Kidney glomerular epithelial cell (primary cell): ENCODE results near the gene SNAP47.

Experiments
- DNase-seq: peaks from one replicate; lab custom pipeline; 2025; lab: John Stamatoyannopoulos, UW

The SNAP47 gene

DNA sequence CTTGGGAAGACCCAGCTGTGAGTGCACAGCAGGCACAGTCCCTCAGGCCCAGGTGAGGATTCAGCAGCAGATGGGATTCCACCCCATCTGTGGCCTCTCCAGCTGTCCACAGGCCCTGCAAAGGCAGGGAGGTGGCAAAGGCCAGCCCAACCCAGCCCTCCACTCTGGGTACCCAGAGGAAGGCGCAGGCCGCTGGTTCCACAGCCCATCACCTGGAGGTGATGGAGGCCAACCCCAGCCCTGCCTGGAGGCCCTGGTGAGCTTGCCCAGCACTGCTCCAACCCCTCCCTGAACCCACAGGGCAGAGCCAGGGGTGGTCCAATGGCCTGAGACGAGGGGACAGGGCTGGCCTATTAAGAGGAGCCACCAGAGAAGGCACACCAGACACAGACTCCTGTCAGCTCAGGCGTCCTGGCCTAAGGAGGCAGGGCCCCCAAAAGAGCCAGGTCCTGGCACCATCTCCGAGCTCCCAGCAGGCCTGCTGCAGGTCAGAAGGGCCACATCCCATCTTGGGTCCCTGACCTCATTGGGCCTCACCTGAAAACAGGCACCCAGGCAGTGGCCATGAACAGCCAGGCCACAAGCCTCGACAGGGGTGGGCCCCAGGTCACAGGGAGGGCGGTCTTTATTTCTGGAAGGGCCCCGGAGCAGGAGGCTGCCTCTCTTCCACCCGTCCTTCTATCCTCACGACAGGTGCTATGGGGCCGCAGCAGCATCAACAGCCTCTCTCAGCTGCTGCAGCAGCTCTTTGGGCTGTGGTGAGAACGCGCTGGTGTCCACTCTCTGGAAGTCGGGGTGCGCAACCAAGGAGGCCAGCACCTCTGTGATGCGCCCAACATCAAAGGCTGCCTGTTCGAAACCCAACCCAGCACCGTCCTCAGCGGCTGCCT, 3.3 kb upstream of the SNAP47 start:
- DNase-seq, result no peak

DNA sequence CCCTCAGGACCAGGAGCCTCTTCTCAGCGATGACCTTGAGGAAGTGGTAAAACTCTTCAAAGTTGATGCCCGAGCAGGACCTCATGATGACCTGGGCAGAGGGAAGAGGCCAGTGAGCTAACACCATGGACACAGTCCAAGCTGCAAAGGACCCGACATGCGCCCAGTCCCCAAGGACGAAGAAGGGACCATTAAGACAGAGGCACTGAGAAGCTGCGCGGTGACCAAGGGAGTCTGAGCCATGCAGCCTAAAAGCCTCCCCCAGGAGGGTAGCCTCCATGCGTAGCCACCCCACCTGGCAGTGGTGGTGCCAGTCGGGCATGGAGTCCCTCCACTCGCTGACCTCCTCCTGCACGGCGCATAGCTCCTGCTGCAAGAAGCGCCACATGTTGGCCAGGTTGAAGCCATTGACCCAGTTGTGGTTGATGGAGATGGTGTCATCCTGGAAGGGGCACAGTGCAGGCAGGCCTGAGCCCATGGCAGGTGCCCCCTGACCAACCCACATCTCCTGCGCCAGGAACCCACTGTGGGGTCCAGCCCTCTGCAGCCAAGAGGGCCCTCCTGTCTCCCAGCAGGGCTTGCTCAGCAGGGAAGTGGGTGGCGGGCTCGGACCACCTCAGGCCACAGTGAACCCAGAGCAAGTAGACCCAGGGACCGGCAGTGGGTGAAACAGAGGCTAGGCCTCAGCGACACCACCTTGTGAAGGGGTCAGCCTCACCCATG, 2.5 kb upstream of the SNAP47 start:
- no peak for DNase-seq

DNA sequence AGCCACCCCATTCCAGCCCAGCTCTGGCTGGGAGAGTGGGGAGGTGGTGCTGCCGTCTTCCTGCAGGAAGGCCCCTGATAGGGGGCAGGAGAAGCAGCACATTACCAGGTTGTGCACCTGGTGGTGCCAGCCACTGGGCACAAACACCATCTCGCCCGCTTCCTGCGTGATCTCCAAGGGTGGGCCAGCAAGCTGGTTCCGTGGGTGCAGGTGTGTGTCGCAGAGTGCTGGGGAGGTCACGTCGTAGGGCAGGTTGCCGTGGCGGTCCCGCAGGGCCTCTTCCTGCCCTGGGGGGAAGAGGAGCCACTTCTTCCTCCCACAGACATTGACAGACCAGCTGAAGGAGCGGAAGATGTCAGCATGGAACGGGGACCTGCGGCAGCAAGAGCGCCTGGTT, 1.9 kb upstream of the SNAP47 start:
- no peak for DNase-seq

DNA sequence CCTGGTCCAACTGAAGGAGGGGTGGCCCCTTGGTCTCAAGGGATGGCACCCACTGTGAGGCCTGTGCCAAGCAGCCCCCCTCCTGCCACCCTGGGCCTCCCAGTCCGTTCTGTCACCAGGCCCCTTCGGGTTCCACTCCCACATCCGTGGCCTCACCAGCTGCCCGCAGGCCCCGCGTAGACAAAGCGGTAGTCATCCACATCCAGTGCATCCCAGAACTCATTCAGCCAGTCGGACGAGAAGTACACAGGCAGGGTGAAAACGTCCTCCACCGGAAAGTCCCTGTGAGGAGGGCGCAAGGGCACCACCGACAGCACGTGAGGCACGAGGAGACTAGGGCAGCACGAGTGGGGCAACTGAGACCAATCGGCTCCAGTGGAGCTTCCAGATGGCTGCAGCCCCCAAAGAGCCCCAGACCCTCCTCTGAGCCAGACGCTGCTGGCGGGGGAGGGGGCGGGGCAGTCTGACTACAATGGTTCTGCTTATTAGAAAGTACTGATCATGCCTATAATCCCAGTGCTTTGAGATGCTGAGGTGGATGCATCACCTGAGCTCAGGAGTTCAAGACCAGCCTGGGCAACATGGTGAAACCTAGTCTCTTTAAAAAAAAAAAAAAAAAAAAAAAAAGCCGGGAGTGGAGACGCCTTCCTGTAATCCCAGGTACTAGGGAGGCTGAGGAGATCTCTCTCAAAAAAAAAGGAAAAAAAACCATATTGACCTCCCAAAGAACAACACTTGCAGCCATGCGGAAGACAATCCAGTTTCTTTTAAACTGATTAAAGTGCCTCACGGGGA, 1.3 kb upstream of the SNAP47 start:
- DNase-seq, result no peak

DNA sequence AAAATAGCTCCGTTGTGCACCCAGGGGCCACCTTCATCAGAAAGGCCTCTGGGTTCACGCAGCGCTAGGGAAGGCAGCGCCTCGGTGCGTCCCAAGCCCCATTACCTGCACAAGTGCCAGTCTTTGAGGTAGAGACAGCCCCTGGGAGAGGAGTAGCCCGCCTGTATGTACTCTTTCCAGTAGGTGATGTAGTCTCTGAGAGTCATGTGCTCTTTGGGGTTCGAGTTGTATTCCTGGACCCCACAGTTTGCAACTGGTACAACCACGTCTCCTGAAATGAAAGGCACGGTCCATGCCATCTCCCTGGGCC, 734 bp upstream of the SNAP47 start:
- no peak for DNase-seq

DNA sequence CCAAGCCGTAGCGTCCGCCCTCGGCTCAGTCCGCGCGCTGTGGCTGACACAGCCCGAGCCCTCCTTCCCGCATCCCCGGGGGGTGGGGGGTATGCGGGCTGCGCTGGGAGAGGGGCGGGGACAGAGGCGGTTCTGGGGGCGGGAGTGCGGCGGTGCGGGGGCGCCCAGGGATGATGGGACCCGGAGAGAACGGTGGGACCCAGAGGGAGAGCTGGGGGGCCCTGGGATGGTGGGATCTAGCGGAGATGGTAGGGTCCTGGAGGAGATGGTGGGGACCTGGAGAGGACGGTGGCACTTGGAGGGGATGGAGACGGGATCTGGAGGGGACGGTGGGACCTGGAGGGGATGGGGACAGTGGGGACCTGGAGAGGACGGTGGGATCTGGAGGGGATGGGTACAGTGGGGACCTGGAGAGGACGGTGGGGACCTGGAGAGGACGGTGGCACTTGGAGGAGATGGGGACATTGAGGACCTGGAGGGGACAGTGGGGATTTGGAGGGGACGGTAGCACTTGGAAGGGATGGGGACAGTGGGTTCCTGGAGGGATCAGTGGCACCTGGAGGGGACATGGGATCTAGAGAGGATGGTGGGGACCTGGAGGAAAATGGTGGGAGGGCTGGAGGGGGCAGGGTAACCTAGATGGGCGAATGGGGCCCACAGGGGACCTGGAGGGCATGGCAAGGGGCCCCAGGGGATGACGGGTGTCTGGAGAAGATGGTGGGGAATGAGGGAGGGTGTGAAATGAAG, 477 bp downstream of the SNAP47 start:
- DNase-seq, result no peak

DNA sequence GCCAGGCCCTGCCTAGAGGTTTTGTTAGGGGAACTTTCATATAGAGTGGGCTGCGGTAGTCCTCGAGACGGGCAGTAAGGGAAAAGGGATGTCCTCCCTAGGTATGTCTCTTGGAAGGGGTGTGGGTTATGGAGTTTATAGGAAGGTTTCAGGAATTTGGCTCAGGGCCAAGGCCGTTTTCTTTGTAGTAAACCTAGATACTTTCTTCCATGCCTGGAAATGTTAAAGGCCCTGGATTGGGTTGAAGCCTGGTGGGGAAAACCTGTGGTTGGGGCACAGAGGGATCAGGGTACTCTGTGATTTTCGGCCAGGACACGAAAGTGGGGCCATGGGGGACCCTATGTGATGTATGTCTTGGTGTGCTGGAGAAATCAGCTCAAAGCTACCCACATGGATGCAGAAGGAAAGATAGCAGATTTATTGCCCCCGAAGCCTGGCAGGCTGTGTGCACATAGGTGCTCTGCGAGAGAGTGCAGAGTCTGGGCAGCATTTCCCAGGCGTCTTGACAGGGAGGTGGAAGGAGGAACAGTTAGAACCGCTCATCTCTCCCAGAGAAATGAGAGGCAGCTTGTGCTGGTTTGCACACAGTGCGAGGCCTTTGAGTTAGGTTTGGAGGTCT, 1.7 kb downstream of the SNAP47 start:
- DNase-seq, result no peak

DNA sequence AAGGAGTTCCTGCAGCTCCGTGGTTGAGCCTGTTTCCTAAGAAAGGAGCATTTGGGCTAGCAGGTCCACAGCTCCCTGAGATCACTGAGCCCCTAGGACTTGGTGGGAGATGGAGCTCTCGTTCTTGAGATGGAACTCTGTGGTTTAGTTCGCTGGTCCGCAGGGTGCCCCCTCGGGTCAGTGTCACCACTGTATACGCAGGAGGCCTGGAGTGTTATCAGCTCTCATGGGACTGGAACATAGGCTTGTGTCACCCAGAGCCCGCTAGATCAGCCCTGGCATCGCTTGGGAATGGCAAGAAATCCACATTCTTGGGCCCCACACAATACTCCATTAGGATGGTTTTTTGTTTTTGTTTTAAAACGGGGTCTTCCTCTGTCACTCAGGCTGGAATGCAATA, 3.6 kb downstream of the SNAP47 start:
- no peak for DNase-seq

DNA sequence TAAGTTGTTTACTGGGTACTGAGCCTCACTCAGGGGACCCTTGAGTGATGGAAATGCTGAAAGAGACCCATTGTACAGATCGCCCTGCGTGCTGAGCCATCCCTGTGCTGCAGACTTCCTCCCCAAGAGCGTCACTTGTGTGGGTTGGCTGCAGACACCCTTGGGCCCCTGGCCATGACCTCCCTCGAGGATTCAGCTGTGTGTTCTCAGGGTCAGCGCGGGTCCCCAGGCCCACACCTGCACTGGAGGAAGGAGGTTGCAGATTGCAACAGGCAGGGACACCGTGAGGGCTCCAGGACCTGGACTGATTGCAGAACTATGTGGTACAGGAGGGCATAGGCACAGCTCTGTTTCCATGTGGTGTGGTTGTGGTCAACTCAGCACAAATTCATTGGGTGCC, 4.4 kb downstream of the SNAP47 start:
- DNase-seq, result no peak

DNA sequence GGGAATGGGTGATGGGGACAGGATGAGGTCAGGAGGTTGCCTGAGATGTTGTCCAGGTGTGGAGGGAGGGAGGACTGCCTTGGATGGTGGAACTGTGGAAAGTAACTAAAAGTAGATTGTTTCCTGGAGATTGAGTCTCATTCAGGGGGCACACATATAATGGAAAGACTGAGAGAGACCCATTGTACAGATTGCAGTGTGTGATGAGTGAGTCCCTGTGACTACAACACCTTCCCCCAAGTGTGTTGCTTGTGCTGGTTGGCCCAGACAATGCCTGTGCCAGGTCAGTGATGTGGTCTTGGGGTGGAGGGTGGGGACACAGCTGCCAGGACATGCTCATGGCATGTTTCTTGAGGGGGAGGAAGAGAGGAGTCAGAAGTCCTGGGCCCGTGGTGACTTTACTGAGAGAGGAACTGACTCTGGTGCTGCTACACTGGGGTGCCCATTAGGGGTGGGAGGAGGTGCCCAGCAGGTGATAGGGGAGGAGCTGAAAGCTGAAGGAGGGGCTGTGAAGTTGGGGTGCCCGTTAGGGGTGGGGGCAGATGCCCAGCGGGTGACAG, 5.2 kb downstream of the SNAP47 start:
- no peak for DNase-seq

DNA sequence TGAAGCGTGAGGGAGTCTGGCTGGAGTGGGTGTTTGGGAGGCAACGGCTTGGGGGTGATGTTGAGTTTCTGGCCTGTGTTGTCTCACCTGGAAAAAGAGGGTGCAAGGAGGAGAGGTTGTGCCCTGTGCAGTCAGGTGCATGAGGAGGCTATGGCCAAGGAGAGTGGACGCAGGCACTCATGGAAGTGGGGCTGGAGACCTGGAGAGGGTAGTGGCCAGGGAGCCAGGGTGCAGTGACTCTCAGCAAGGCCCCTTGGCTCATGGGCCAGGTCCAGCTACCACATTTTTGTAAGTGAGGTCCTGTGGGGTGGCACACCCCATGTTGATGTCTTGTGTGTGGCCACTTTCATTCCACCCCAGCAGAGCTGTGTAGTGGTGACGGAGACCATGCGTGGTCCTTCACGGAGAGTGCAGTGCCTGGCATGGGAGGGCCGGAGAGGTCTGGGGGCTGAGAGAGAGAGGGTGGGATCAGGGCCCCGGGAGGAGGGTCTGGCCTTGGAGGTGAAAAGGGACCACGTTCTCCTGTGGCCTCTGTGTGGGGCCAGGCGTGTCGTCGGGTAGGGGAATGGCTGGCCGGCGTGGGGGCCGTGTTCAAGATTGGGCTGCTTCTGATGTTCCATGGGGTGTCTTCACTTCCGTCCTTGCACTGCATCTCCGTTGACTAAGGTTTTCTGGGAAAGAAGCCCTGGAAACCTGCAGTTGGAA, 6.1 kb downstream of the SNAP47 start:
- DNase-seq, result no peak

DNA sequence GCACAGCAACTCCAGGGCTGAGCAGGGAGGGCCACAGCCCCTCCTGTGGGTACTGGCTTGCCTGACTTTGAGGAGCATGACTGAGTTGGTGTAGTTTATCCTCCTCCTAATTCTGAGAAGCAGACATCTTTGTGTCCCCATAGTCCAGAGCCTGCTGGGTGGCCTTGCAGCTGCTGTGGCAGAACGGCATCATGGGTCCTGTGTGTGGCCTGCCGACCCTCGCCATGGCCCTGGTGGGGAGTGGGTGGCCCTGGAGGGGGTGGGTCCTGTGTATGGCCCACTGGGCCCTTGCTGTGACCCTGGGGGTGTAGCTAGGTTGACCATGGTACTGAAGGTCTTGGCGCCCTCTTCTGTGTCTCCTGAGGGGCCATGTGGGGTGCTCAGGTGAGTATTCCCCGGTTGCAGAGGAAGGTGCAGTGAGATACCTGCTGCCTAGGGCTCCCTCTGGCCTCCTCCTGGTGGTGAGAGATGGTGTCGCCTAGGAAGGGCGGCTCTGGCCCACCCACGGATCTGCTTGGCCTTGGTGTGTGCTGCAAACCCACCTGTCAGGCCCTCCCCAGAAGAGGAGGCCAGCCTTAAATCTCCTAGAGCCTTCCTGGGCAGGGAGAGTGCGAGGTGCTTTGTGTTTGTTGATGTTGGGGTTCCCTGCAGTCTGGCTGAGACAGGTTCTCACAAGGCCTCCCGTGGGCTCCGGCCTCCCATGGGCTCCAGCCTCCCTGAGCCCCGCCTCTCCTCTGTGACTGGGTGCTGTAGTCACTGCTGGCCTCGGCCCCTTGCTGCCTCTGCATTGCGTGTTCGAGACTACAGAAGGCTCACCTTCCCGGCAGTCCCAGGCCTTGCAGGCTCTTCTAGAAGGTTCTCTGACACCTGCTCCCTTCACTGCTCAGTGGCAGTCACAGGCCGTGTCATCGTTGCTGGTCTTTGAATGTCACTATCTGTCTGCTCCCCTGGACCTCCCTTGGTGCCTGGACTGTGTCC, 7.8 kb downstream of the SNAP47 start:
- no peak for DNase-seq

DNA sequence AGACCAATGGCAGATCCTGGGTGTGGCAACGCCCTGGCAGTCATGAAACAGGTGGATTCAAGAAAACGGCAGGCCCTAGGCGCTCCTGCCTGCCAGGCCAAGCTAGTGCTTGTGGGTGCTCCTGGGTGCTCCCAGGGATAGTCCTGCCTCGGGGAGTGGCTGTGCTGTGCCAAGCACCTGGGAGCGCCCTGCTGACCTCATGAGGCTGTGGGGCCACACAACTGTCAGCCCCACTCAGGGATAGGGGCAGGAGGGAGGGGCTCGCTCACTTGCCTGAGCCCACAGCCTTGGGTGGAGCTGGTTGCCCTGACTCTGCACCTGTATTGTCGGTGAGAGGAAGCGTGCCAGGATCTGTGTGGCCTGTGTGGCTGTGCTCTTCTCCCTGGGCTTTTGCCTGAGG, 9.4 kb downstream of the SNAP47 start:
- DNase-seq, result no peak

DNA sequence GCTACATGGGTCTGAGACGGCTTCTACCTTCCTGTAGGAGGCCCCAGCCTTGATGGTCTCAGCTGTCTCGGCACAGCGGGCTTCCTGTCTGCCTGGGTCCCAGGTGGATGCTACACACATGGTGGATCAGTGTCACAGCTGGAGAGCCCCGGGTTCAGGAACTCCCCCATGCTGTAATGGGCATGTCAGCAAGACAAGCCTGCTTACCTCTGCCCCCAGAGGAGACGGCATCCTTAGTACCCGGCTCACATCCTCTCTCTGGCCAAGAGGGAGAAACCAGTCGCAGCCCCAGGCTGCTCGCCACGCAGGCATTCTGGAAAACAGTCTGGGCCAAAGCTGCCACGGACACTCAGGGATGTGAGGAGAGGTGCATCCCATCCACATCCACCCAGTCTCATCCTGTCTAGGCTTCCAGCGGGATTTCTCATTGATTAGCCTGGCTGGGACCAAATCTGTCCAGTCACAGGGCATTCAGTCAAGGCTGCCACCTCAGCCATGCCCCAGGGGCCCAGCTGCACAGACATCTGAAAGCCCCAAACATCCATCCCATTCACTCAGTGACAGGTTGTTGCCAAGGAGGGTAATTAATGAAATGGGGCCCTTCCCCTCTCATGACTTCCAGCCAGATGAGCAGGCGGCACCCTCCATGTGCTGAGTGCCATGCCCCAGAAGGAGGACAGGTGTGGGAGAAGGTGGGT, 10.5 kb downstream of the SNAP47 start:
- no peak for DNase-seq

DNA sequence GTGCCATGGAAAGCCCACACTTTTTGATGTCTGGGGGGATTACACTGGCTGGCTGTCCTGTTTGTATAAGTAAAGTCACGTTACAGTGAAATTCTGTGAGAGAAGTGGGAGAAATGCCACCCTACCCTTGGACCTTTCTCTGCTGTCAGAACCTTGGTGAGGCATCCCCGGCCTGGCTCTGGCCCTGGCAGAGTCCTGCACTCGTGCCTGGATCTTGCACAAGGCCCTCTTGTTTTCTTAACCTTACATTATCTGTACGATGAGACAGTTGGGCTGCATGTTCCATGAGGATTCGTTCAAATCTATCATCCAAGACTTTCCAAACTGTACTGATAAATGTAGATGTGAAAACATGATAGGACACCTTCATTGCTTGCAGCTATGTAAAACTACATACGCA, 11.4 kb downstream of the SNAP47 start:
- no peak for DNase-seq

DNA sequence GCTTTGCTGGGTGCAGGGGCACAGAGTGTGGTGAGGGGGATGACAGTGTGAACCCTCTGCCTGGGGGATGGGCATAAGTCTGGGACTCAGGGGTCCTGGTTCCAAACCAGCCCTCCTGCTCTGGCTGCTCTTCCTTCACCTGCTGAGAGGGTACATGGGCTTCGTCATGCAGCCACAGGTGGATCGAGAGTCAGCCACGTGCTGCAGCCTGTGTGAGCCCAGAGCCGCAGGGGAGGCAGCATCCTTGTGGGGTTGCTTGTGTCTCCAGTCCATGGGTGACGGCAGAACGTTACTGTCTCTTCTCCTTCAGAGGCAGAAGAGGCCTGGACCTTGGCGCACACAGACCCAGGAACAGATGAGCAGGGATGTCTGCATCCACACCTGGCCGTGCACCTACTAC, 12.1 kb downstream of the SNAP47 start:
- DNase-seq, result no peak

DNA sequence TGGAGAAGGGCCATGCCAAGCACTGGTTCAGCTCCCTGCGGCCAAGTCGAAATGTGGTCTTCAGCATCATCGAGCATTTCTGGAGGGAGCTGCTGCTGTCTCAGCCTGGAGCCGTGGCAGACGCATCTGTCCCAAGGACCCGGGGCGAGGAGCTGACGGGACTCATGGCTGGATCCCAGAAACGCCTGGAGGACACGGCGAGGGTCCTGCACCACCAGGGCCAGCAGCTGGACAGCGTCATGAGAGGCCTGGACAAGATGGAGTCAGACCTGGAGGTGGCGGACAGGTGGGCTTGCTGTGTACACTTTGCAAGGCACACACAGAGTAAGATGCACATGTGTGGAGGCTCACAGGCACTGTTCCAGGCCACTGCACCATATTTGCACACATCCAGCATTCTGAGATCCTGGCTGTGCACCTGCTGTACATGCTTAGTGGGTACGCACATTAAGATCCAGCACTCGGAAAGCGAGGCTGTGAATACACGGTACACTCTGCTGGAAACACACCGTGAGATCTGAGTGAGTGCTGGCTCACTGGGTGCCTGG, 12.8 kb downstream of the SNAP47 start:
- DNase-seq, result no peak

DNA sequence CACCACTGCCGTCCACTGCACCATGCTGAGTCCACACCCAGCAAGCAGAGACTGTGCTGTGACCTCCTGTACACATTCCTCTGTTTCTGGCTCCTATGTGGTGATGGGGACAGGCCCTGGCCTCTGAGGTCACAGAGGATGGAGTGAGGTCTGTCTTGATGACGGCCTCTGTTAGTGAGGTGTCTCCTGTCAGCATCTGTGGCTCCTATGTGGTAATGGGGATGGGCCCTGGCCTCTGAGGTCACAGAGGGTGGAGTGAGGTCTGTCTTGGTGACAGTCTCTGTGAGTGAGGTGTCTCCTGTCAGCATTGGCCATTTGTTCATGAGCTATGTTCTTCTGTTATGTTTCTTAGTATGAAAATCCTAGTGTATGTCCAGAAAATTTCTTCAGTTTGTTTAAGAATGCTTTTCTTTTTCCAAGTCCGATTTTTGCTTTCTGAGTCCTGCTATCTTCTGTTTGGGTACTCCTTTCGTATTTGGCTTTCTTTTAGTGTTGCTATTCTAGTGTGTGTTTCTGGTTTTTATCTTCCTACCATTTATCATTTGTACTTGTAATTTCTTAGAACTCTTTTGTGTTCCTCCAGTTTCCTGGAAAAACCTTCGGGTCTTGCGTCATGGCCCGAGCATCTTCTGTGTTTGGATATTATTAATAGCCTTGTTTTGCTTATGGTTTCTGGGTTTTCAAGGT, 13.4 kb downstream of the SNAP47 start:
- DNase-seq, result no peak
